ENCODE results near the gene DHDDS. TPM values are rescaled to one million over a fixed set of nuclear protein-coding genes. Genes with fewer than 3 reads are reported as not detected.

Gene DHDDS
- total RNA-seq, 1 experiment from 2014 or later = 56.7 TPM

DNA sequence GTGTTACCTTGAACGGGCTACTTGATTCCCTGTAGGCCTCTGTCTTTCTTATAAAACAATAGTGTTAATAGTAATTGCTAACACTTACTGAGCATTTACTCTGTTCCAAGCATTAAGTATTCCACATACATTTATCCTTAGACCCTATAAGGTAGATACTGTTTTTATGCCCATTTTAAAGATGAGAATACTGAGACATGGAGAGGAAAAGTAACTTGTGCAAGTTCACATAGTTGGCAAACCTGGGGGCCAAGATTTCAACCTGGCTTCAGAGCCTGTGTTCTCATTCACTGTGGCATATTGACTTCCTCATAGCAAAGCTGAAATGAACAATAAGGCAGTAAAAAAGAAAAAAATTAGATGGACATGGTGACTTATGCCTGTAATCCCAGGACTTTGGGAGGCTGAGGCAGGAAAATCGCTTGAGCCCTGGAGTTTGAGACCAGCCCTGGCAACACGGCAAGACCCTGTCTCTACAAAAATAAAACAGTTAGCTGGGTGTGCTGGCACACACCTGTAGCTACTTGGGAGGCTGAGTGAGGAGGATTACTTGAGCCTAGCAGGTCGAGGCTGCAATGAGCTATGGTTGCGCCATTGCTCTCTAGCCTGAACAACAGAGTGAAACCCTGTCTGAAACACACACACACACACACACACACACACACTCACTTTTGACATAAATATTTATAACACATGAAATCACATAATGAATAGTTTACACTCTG, 20.5 kb downstream of the DHDDS start:
- CTCF ChIA-PET = no interaction called here

DNA sequence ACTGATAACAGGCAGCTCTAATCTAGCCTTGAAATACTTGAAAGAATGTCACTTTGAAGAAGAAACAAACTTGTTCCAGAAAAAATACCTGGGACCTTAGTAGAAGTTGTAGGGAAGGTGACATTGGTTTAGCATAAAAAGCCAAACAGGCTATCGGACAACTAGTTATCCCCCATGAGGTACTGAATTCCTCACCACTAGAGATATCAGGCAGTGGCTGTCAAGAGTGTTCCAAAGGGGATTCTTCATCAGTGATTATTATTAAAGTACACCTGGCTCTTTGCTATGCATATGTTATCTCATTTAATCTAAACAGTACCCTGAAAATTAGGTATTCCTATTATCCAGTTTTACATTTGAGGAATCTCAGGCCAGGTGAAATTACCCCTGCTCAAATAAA, 27.0 kb downstream of the DHDDS start:
- no peak overlapping the region for H3K27ac ChIP-seq (ENCODE audit: low read length)
- DNase-seq (ENCODE audit: low read depth, low spot score) (no peak), ATAC-seq (no peak)
- CTCF ChIA-PET = interaction anchor here (2.1 kb wide), 1 partner anchor 11 kb away, joined by 7 read pairs; no protein-coding TSS in a partner anchor
- no peak overlapping the region for H3K4me3 ChIP-seq (ENCODE audit: low read depth in 2 of 2, low read length in 2 of 2)
- TF ChIP-seq, protein P1, sequence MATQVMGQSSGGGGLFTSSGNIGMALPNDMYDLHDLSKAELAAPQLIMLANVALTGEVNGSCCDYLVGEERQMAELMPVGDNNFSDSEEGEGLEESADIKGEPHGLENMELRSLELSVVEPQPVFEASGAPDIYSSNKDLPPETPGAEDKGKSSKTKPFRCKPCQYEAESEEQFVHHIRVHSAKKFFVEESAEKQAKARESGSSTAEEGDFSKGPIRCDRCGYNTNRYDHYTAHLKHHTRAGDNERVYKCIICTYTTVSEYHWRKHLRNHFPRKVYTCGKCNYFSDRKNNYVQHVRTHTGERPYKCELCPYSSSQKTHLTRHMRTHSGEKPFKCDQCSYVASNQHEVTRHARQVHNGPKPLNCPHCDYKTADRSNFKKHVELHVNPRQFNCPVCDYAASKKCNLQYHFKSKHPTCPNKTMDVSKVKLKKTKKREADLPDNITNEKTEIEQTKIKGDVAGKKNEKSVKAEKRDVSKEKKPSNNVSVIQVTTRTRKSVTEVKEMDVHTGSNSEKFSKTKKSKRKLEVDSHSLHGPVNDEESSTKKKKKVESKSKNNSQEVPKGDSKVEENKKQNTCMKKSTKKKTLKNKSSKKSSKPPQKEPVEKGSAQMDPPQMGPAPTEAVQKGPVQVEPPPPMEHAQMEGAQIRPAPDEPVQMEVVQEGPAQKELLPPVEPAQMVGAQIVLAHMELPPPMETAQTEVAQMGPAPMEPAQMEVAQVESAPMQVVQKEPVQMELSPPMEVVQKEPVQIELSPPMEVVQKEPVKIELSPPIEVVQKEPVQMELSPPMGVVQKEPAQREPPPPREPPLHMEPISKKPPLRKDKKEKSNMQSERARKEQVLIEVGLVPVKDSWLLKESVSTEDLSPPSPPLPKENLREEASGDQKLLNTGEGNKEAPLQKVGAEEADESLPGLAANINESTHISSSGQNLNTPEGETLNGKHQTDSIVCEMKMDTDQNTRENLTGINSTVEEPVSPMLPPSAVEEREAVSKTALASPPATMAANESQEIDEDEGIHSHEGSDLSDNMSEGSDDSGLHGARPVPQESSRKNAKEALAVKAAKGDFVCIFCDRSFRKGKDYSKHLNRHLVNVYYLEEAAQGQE (IDR thresholded peaks at IDR 0.05; ENCODE audit: insufficient read depth in 1 of 2, low read depth in 2 of 2, low read length in 1 of 2) = no peak
- no peak for TF ChIP-seq POLR2AphosphoS5 (IDR thresholded peaks at IDR 0.05; ENCODE audit: low read depth, low read length)
- no peak for TF ChIP-seq TCF7L2 (IDR thresholded peaks at IDR 0.05; ENCODE audit: low read depth, low read length)
- no peaks in the 10 kb centered on the region for H3K4me1 ChIP-seq (ENCODE audit: control insufficient read depth, insufficient read depth, low read length)
- POLR2A ChIA-PET = no interaction called here
- intact Hi-C loops (cut with micrococcal nuclease; ENCODE audit: unreplicated experiment) = no loop called here
- in situ Hi-C loops (cut with HindIII; ENCODE audit: low pct_unique_long_range_greater_than_20kb, low sequenced_read_pairs) = no loop called here
- H3K36me3 ChIP-seq (ENCODE audit: control insufficient read depth, insufficient read depth, low read length) = no peaks in the 10 kb centered on the region; the same call in 1 of the 2 replicates
- no TSS peak for BruUV-seq (replicated peaks)
- H3K9me3 ChIP-seq (ENCODE audit: control insufficient read depth, insufficient read depth, low read depth, low read length) = no peaks in the 10 kb centered on the region
- no peaks in the 10 kb centered on the region for H3K27me3 ChIP-seq (ENCODE audit: control insufficient read depth, insufficient read depth, low read length)

More for the DNA sequence above, 20.5 kb downstream of the DHDDS start:
- Histone ChIP-seq H3K27ac (ENCODE audit: low read length) (no peak overlapping the region), H3K4me1 (ENCODE audit: control insufficient read depth, insufficient read depth, low read length) (no peaks in the 10 kb centered on the region), H3K4me3 (ENCODE audit: low read depth in 2 of 2, low read length in 2 of 2) (no peak overlapping the region), H3K9me3 (ENCODE audit: control insufficient read depth, insufficient read depth, low read depth, low read length) (no peaks in the 10 kb centered on the region), H3K36me3 (ENCODE audit: control insufficient read depth, insufficient read depth, low read length) (no peaks in the 10 kb centered on the region), H3K27me3 (ENCODE audit: control insufficient read depth, insufficient read depth, low read length) (no peaks in the 10 kb centered on the region)
- BruUV-seq (replicated peaks) = no TSS peak
- POLR2A ChIA-PET = no interaction called here
- TF ChIP-seq POLR2AphosphoS5 (IDR thresholded peaks at IDR 0.05; ENCODE audit: low read depth, low read length) (no peak), SIN3A (IDR thresholded peaks at IDR 0.05; ENCODE audit: borderline replicate concordance, insufficient read depth, low read depth, low read length) (no peak), TCF7L2 (IDR thresholded peaks at IDR 0.05; ENCODE audit: low read depth, low read length) (no peak)
- TF ChIP-seq, protein P1 (IDR thresholded peaks at IDR 0.05; ENCODE audit: insufficient read depth in 1 of 2, low read depth in 2 of 2, low read length in 1 of 2) = no peak
- TF ChIP-seq, protein P2, sequence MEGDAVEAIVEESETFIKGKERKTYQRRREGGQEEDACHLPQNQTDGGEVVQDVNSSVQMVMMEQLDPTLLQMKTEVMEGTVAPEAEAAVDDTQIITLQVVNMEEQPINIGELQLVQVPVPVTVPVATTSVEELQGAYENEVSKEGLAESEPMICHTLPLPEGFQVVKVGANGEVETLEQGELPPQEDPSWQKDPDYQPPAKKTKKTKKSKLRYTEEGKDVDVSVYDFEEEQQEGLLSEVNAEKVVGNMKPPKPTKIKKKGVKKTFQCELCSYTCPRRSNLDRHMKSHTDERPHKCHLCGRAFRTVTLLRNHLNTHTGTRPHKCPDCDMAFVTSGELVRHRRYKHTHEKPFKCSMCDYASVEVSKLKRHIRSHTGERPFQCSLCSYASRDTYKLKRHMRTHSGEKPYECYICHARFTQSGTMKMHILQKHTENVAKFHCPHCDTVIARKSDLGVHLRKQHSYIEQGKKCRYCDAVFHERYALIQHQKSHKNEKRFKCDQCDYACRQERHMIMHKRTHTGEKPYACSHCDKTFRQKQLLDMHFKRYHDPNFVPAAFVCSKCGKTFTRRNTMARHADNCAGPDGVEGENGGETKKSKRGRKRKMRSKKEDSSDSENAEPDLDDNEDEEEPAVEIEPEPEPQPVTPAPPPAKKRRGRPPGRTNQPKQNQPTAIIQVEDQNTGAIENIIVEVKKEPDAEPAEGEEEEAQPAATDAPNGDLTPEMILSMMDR (IDR thresholded peaks at IDR 0.05) = no peak
- ATAC-seq = no peak
- in situ Hi-C loops (cut with HindIII; ENCODE audit: low pct_unique_long_range_greater_than_20kb, low sequenced_read_pairs) (no loop called here), intact Hi-C loops (cut with micrococcal nuclease; ENCODE audit: unreplicated experiment) (no loop called here)
- DNase-seq (ENCODE audit: low read depth, low spot score) = no peak
